Lung (tissue), 12 donors: ENCODE measurements around the gene HS3ST4. TPM values are rescaled to one million over a fixed set of nuclear protein-coding genes. Genes with fewer than 3 reads are reported as not detected.

ENCODE experiments used
- ATAC-seq: fragments of 200-7000 bp; cut with Tn5 transposase; one replicate; pipeline ENCODE4 v1.9.1; 2020; ENCODE audit warnings: moderate number of reproducible peaks; ENCODE audit not compliant: insufficient read depth, low FRiP score
- DNase-seq, 3 donors: peaks; one replicate each; pipeline ENCODE4 v3.0.0-alpha.2; 2013 to 2017
- H3K27ac ChIP-seq, 2 donors: one replicate each; pipeline ENCODE4 v1.5.1; 2013; ENCODE audit warnings: mild to moderate bottlenecking in 2 of 2, moderate library complexity in 2 of 2, control low read depth in 1 of 2, inconsistent platforms in 1 of 2, low read depth in 1 of 2, low read length in 1 of 2
- H3K27me3 ChIP-seq, 3 donors: one replicate each; pipeline ENCODE4 v1.5.1; 2013; ENCODE audit warnings: low read length in 2 of 3; ENCODE audit not compliant: control insufficient read depth in 3 of 3, insufficient read depth in 3 of 3
- H3K36me3 ChIP-seq, 4 donors: one replicate each; pipeline ENCODE4 v1.5.1; 2013; ENCODE audit warnings: low read length in 4 of 4, mild to moderate bottlenecking in 1 of 4, moderate library complexity in 1 of 4; ENCODE audit not compliant: control insufficient read depth in 4 of 4, insufficient read depth in 4 of 4
- H3K4me1 ChIP-seq, 5 donors: one replicate each; pipeline ENCODE4 v1.5.1; 2013; ENCODE audit warnings: low read length in 5 of 5, mild to moderate bottlenecking in 2 of 5, moderate library complexity in 1 of 5; ENCODE audit not compliant: control insufficient read depth in 5 of 5, insufficient read depth in 5 of 5
- H3K4me3 ChIP-seq: one replicate; pipeline ENCODE4 v1.5.1; 2013; ENCODE audit warnings: mild to moderate bottlenecking, control low read depth, moderate library complexity
- H3K9ac ChIP-seq, 2 donors: one replicate each; pipeline ENCODE4 v1.5.1; 2013; ENCODE audit warnings: low read length in 2 of 2, control low read depth in 1 of 2; ENCODE audit not compliant: insufficient read depth in 1 of 2
- H3K9me3 ChIP-seq, 4 donors: one replicate each; pipeline ENCODE4 v1.5.1; 2013; ENCODE audit warnings: low read length in 3 of 4, mild to moderate bottlenecking in 1 of 4, moderate library complexity in 1 of 4; ENCODE audit not compliant: control insufficient read depth in 4 of 4, insufficient read depth in 3 of 4
- CTCF ChIP-seq: IDR thresholded peaks from 2 replicates; pipeline ENCODE4 v1.5.1; 2012; ENCODE audit warnings: mild to moderate bottlenecking; ENCODE audit errors: control extremely low read depth, extremely low read depth
- WGBS, 2 donors: extraction: QIAGEN DNeasy Blood & Tissue Kit; methylation state at CpG; one replicate each; pipeline ENCODE4 v1.1.7; 2013; 5-methylcytosine and 5-hydroxymethylcytosine counted together
- polyA plus RNA-seq, 2 donors: library from polyadenylated mRNA; stranded (reverse); fragments of 200-250 nt; gene quantifications; one replicate each; pipeline ENCODE4 v1.2.1, GENCODE V29; 2013
- total RNA-seq, 2 donors: library from RNA; depleted of rRNA in 1 of 2; stranded (reverse); fragments of >200 nt in 1 of 2; gene quantifications; one replicate each; pipeline ENCODE4 v1.2.1, GENCODE V29; 2014 to 2021
- donor health status: control.
- donor health status: control.
- donor health status: Bipolar disorder and iron deficiency.
- donor health status: healthy.
- donor health status: DM: yes; HTN: yes; CAD: no.

Gene HS3ST4
- total and polyA plus RNA-seq, 4 donors = 0.06 to 0.15 TPM; not detected in 2

GRCh38 chr16:25966172-25967097 is 274.7 kb downstream of the HS3ST4 start:
- no peak overlapping the region for H3K27ac ChIP-seq
- H3K36me3 ChIP-seq = no peaks in the 10 kb centered on the region
- 44 to 58% methylated on average over 1 of the region's 1 CpG for WGBS, 2 donors
- no peaks in the 10 kb centered on the region for H3K4me1 ChIP-seq
- no peaks in the 10 kb centered on the region for H3K27me3 ChIP-seq
- no peak for TF ChIP-seq CTCF
- no peak overlapping the region for H3K9ac ChIP-seq
- DNase-seq (peak in 1 of 3 donors; percentile 2), ATAC-seq (no peak)
- no peak overlapping the region for H3K4me3 ChIP-seq
- peaks cover 0 to 3% (median 3%) of the 10 kb centered on the region in 4 donors for H3K9me3 ChIP-seq

GRCh38 chr16:25977121-25977520 is 285.4 kb downstream of the HS3ST4 start:
- Histone ChIP-seq H3K27ac (no peak overlapping the region), H3K4me1 (no peaks in the 10 kb centered on the region), H3K9me3 (no peaks in the 10 kb centered on the region), H3K4me3 (no peak overlapping the region), H3K27me3 (no peaks in the 10 kb centered on the region), H3K36me3 (no peaks in the 10 kb centered on the region), H3K9ac (no peak overlapping the region)
- DNase-seq (no peak), ATAC-seq (no peak)
- no peak for TF ChIP-seq CTCF
- WGBS, 2 donors = 79 to 83% methylated on average over 4 of the region's 4 CpGs

- no peaks in the 10 kb centered on the region for H3K27me3 ChIP-seq
- H3K4me3 ChIP-seq = no peak overlapping the region
- H3K27ac ChIP-seq = no peak overlapping the region
- DNase-seq (peak in 1 of 3 donors; percentile 1), ATAC-seq (no peak)
- H3K36me3 ChIP-seq = no peaks in the 10 kb centered on the region
- TF ChIP-seq CTCF = no peak
- no peaks in the 10 kb centered on the region for H3K4me1 ChIP-seq
- H3K9me3 ChIP-seq = peaks cover 0 to 3% (median 0%) of the 10 kb centered on the region in 4 donors
- no peak overlapping the region for H3K9ac ChIP-seq
These were observed 286.5 kb downstream of the HS3ST4 start for GRCh38 chr16:25978218-25978617.
